ENCODE measurements around the gene SMIM10L2A. TPM values are rescaled to one million over a fixed set of nuclear protein-coding genes. Genes with fewer than 3 reads are reported as not detected.

SMIM10L2A gene
- total RNA-seq (ENCODE audit: unreplicated experiment) = 23.6 TPM
- long read RNA-seq, partial matches to known transcripts = 0 of 2 reads
- long read RNA-seq, other reads (novel, unspliced or antisense) = 2 of 2 reads

GRCh38 chrX:135421932-135422809, at the start of gene SMIM10L2A:
Gene SMIM10L2A, plus strand, starts transcription at chrX:135421944. Its CDS starts 188 bp downstream, at chrX:135422132.
- Mint-ChIP-seq H3K4me3 (ENCODE audit: unreplicated experiment) (peak within 1 kb of the TSS; percentile 87), H3K27me3 (ENCODE audit: unreplicated experiment) (peaks cover 7% of the 10 kb centered on the region), H3K9me3 (ENCODE audit: unreplicated experiment) (no peaks in the 10 kb centered on the region), H3K36me3 (ENCODE audit: low read depth, unreplicated experiment) (peaks cover 4% of the 10 kb centered on the region), H3K27ac (ENCODE audit: unreplicated experiment) (peak within 1 kb of the TSS; percentile 70), H3K4me1 (ENCODE audit: unreplicated experiment) (peaks cover 11% of the 10 kb centered on the region)
- no peak for TF ChIP-seq CTCF (IDR thresholded peaks at IDR 0.05; ENCODE audit: unreplicated experiment)
- no peak for DNase-seq (ENCODE audit: low spot score)

GRCh38 chrX:135373357-135373756, 48.4 kb upstream of the SMIM10L2A start:
- DNase-seq (ENCODE audit: low spot score) = no peak
- Mint-ChIP-seq H3K4me1 (ENCODE audit: unreplicated experiment) (no peaks in the 10 kb centered on the region), H3K27me3 (ENCODE audit: unreplicated experiment) (no peaks in the 10 kb centered on the region), H3K36me3 (ENCODE audit: low read depth, unreplicated experiment) (peaks cover 6% of the 10 kb centered on the region), H3K27ac (ENCODE audit: unreplicated experiment) (no peak overlapping the region), H3K9me3 (ENCODE audit: unreplicated experiment) (no peaks in the 10 kb centered on the region), H3K4me3 (ENCODE audit: unreplicated experiment) (no peak overlapping the region)
- no peak for TF ChIP-seq CTCF (IDR thresholded peaks at IDR 0.05; ENCODE audit: unreplicated experiment)

GRCh38 chrX:135382260-135382659, 39.5 kb upstream of the SMIM10L2A start:
- no peaks in the 10 kb centered on the region for H3K36me3 Mint-ChIP-seq (ENCODE audit: low read depth, unreplicated experiment)

GRCh38 chrX:135383249-135383648, 38.5 kb upstream of the SMIM10L2A start:
- no peak overlapping the region for H3K4me3 Mint-ChIP-seq (ENCODE audit: unreplicated experiment)
- H3K27me3 Mint-ChIP-seq (ENCODE audit: unreplicated experiment) = peaks cover 1% of the 10 kb centered on the region
- peak overlapping the region; percentile 99 for H3K27ac Mint-ChIP-seq (ENCODE audit: unreplicated experiment)
- no peak for TF ChIP-seq CTCF (IDR thresholded peaks at IDR 0.05; ENCODE audit: unreplicated experiment)
- DNase-seq (ENCODE audit: low spot score) = no peak
- H3K9me3 Mint-ChIP-seq (ENCODE audit: unreplicated experiment) = no peaks in the 10 kb centered on the region
- H3K4me1 Mint-ChIP-seq (ENCODE audit: unreplicated experiment) = peaks cover 24% of the 10 kb centered on the region
- no peaks in the 10 kb centered on the region for H3K36me3 Mint-ChIP-seq (ENCODE audit: low read depth, unreplicated experiment)

More at GRCh38 chrX:135382260-135382659, 39.5 kb upstream of the SMIM10L2A start:
- H3K9me3 Mint-ChIP-seq (ENCODE audit: unreplicated experiment) = no peaks in the 10 kb centered on the region
- peaks cover 24% of the 10 kb centered on the region for H3K4me1 Mint-ChIP-seq (ENCODE audit: unreplicated experiment)
- H3K27ac Mint-ChIP-seq (ENCODE audit: unreplicated experiment) = peak overlapping the region; percentile 99
- H3K27me3 Mint-ChIP-seq (ENCODE audit: unreplicated experiment) = peaks cover 1% of the 10 kb centered on the region
- no peak overlapping the region for H3K4me3 Mint-ChIP-seq (ENCODE audit: unreplicated experiment)
- TF ChIP-seq CTCF (IDR thresholded peaks at IDR 0.05; ENCODE audit: unreplicated experiment) = no peak
- peak; percentile 28 for DNase-seq (ENCODE audit: low spot score)

Data from endothelial cell (in vitro differentiated cells).